MM.1S (cell line): ENCODE results near the gene DNAJC3.

Source experiments
- CTCF ChIP-seq: fragments of 300-600 bp; sonication (generic); IDR thresholded peaks from 2 replicates; pipeline ENCODE4 v1.5.1; 2016; ENCODE audit warnings: antibody characterized with exemption, low read length, mixed read lengths
- EZH2phosphoT487 ChIP-seq: fragments of 300-600 bp; sonication (generic); IDR thresholded peaks from 2 replicates; pipeline ENCODE4 v1.6.1; 2018; ENCODE audit warnings: antibody characterized with exemption, low read length

- TF ChIP-seq CTCF (no peak), EZH2phosphoT487 (no peak)
Observed at GRCh38 chr13:95643571-95643935, 33.4 kb upstream of the DNAJC3 start.
